GM12865 (cell line): ENCODE results near the gene IL4R.
A peak's percentile ranks its signal among the peaks of the same experiment; 100 is the strongest.

Experiments
- DNase-seq: peaks from one replicate; pipeline ENCODE4 v3.0.0; 2010; ENCODE audit warnings: low read depth
- H3K4me3 ChIP-seq: 2 replicates; pipeline ENCODE4 v1.5.1; 2011; ENCODE audit warnings: mild to moderate bottlenecking, low read depth, low read length, control low read depth
- TF ChIP-seq, protein P1 (sequence below): IDR thresholded peaks from 2 replicates; pipeline ENCODE4 v1.5.1; 2011; ENCODE audit warnings: low read length, control low read depth, low read depth, inconsistent platforms; ENCODE audit not compliant: insufficient read depth; ENCODE audit errors: missing control alignments

IL4R gene

DNA sequence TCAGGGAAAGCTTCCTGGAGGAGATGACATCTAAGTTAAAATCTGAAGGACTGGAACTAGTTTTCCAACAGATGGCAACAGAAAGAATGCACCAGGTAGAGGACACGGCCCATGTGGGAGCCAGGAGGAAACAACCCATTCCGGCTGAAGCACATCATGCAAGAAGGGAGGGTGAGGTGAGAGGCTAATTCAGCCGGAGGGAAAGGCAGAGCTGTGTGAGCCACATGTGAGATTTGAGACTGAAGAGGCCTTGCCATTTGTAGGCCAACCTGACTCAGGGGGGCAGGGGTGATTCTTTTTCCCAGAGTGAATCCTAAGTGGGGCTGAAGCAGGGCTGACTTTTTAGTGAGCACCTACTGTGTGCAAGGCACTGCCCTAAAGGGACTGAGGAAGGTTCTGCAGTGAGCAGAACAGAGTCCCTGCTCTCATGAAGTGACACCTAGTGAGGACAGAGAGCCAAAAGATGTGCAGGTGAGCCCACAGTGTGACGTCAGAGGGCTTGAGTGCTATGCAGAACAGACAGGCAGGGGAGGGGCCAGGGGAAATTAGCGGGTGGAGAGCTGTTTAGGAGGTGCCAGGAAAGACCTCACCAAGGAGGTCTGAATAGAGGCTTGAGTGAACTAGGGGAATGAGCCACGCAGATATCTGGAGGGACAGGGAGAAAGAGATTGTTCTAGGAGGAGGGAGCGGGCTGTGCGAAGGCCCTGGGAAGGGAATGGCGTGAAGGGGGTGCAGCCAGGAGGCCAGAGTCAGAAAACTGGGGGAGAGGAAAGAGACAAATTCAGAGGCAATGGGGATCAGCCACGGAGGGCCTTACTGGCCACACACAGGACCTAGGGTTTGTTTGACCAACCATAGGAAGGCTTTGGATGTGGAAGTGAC, 68.4 kb downstream of the IL4R start:
- DNase-seq, result no peak
- no peak overlapping the region for H3K4me3 ChIP-seq
- TF ChIP-seq, protein P1, sequence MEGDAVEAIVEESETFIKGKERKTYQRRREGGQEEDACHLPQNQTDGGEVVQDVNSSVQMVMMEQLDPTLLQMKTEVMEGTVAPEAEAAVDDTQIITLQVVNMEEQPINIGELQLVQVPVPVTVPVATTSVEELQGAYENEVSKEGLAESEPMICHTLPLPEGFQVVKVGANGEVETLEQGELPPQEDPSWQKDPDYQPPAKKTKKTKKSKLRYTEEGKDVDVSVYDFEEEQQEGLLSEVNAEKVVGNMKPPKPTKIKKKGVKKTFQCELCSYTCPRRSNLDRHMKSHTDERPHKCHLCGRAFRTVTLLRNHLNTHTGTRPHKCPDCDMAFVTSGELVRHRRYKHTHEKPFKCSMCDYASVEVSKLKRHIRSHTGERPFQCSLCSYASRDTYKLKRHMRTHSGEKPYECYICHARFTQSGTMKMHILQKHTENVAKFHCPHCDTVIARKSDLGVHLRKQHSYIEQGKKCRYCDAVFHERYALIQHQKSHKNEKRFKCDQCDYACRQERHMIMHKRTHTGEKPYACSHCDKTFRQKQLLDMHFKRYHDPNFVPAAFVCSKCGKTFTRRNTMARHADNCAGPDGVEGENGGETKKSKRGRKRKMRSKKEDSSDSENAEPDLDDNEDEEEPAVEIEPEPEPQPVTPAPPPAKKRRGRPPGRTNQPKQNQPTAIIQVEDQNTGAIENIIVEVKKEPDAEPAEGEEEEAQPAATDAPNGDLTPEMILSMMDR, result no peak

DNA sequence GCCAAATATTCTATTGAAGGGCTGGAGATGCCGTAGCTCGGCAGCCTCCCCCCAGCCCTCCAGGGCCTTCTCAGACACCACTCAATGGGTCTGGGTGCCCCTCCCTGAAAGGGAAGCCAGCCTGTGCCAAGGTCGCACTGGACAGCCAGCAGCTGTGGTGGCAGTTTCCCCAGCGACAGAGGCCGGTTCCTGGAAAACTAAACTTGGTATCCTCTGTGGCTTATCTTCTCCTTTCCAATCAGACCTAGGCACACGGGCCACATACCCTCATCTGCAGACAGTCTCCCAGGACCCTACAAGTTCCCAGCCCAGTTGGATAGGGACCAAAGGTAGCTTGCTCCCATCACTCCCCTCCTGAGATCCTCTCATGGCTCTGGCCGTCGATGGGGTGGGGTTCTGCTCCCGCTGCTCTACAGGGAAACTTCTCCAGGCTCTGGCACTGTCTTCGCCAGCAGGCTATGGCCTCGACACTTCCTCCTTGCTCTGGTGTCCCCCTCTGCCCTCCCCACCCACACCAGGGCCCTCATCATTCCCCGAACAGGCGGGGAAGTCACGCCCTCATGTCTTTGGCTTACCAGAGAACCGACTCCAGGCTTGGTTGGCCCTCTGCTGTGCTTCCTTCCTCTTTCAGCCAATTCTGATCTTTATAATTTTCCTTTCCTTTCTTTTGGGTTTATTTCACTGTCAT, 69.9 kb downstream of the IL4R start:
- TF ChIP-seq, protein P1, result no peak
- H3K4me3 ChIP-seq, result no peak overlapping the region
- DNase-seq, result no peak

DNA sequence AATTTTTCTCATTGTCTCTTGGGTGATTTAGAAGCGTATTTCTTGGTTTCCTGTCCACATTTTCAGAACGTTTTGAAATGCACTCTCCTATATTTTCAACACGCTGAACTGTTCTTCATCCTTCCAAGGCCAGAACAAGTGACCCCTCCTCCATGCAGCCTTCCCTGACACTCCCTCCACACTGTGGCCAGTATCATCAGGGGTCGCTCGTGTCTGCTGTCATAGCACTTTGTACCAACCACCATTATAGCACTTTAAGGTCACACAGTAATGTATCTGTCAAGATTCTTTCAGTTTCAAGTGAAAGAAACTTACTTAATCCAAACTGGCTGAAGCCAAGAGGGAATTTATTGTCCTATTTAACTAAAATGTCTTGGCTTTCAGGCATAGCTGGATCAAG, 70.7 kb downstream of the IL4R start:
- TF ChIP-seq, protein P1, result no peak
- DNase-seq, result no peak
- H3K4me3 ChIP-seq, result no peak overlapping the region

- no peak for DNase-seq
- no peak overlapping the region for H3K4me3 ChIP-seq
- TF ChIP-seq, protein P1, result no peak
Observed at GRCh38 chr16:27385398-27385797, 71.6 kb downstream of the IL4R start.

- TF ChIP-seq, protein P1, result no peak
- DNase-seq, result no peak
Observed at GRCh38 chr16:27386674-27387073, 72.9 kb downstream of the IL4R start.

GRCh38 chr16:27387724-27388123, 74.0 kb downstream of the IL4R start:
- peak; percentile 91 for DNase-seq
- TF ChIP-seq, protein P1, result no peak
- no peak overlapping the region for H3K4me3 ChIP-seq

More at GRCh38 chr16:27386674-27387073, 72.9 kb downstream of the IL4R start:
- H3K4me3 ChIP-seq, result no peak overlapping the region
